SW 1271 (cell line): Measurements from ENCODE around the gene BACE2.
"Not testable (repeated sequence)": the region's sequence is repeated elsewhere in the genome, so short reads cannot be mapped to it uniquely, and the experiment has no call there.

Experiments used
- DNase-seq, 2 experiments: peaks; one replicate each; lab custom pipeline; 2025; lab: John Stamatoyannopoulos, UW

The BACE2 gene

GRCh38 chr21:41277846-41278245 lies 109.9 kb downstream of the BACE2 start:
- no peak for DNase-seq

- DNase-seq: no peak
Measured at GRCh38 chr21:41280115-41280919, 112.4 kb downstream of the BACE2 start.

- no peak for DNase-seq
Measured at GRCh38 chr21:41282412-41282811, 114.5 kb downstream of the BACE2 start.

GRCh38 chr21:41283211-41283818 lies 115.4 kb downstream of the BACE2 start:
- peak in 1 of 2 experiments; percentile 57 for DNase-seq

- DNase-seq: no peak
Measured at GRCh38 chr21:41289431-41289830, 121.5 kb downstream of the BACE2 start.

GRCh38 chr21:41290106-41290799 lies 122.3 kb downstream of the BACE2 start:
- no peak for DNase-seq

GRCh38 chr21:41294548-41295231 lies 126.7 kb downstream of the BACE2 start:
- no peak for DNase-seq

- DNase-seq: no peak
Measured at GRCh38 chr21:41295721-41296254, 127.8 kb downstream of the BACE2 start.

- no peak for DNase-seq
Measured at GRCh38 chr21:41302976-41303375, 135.0 kb downstream of the BACE2 start.

GRCh38 chr21:41304068-41304720 lies 136.2 kb downstream of the BACE2 start:
- DNase-seq: no peak

GRCh38 chr21:41307219-41307618 lies 139.3 kb downstream of the BACE2 start:
- no peak for DNase-seq

GRCh38 chr21:41313285-41314164 lies 145.6 kb downstream of the BACE2 start:
- not testable (repeated sequence) for DNase-seq

GRCh38 chr21:41315726-41316125 lies 147.8 kb downstream of the BACE2 start:
- no peak for DNase-seq

- no peak for DNase-seq
Measured at GRCh38 chr21:41316200-41317062, 148.5 kb downstream of the BACE2 start, which contains the start of gene FAM3B. FAM3B (plus strand) TSS chr21:41316801; CDS start chr21:41316880, 79 bp downstream.

GRCh38 chr21:41317063-41317392 lies 149.1 kb downstream of the BACE2 start:
- DNase-seq: no peak

- no peak for DNase-seq
Measured at GRCh38 chr21:41317458-41317857, 149.5 kb downstream of the BACE2 start.

GRCh38 chr21:41318218-41318617 lies 150.3 kb downstream of the BACE2 start:
- DNase-seq: no peak

- no peak for DNase-seq
Measured at GRCh38 chr21:41319273-41319672, 151.3 kb downstream of the BACE2 start.

- DNase-seq: no peak
Measured at GRCh38 chr21:41321211-41321907, 153.4 kb downstream of the BACE2 start.
